ENCODE data around the gene ZHX3. TPM values are rescaled to one million over a fixed set of nuclear protein-coding genes. Genes with fewer than 3 reads are reported as not detected.

The ZHX3 gene
- polyA plus RNA-seq, 3 donors: 0.58 to 3.2 (median 1.1) TPM

DNA sequence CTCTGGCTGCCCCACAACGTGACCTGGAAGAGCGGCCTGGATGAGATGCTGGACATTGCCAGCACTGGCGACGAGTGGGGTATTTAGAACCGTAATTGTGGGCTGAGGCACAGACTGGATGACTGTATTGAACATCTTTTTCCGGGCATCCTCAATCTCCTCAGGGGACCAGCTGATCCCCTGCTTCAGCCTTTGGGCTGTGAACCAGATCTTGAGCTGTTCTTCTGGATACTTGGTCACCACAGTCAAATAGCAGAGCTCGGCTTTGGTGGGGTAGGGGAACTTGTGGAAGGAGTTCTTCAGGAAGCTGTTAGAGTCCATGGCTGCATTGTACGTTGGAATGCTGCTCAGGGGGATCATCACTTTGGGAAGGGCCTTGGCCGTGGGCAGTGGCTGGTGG is 113.9 kb downstream of the ZHX3 start:
- H3K4me3 ChIP-seq (replicated peaks in 1 of 3; ENCODE audit: low read depth in 2 of 3, low read length in 3 of 3): no peak overlapping the region
- no peak overlapping the region for H3K27ac ChIP-seq (ENCODE audit: low read depth in 1 of 2, low read length in 2 of 2)
- H3K9me3 ChIP-seq (replicated peaks in 1 of 2; ENCODE audit: control insufficient read depth in 1 of 2, insufficient read depth in 1 of 2, low read length in 2 of 2): peaks cover 7 to 26% of the 10 kb centered on the region in 2 donors
- Mint-ChIP-seq H3K4me1 (peaks cover 4% of the 10 kb centered on the region), H3K9me3 (peaks cover 11 to 31% (median 17%) of the 10 kb centered on the region in 7 donors), H3K36me3 (peaks cover 21 to 26% of the 10 kb centered on the region in 2 donors), H3K27ac (no peak overlapping the region), H3K27me3 (ENCODE audit: low read depth in 3 of 3) (peaks cover 0 to 5% (median 0%) of the 10 kb centered on the region in 3 donors), H3K4me3 (no peak overlapping the region)
- H3K27me3 ChIP-seq (ENCODE audit: control insufficient read depth in 2 of 2, insufficient read depth in 2 of 2, low read length in 2 of 2): no peaks in the 10 kb centered on the region
- peaks cover 0 to 5% of the 10 kb centered on the region in 2 donors for H3K36me3 ChIP-seq (replicated peaks in 1 of 2; ENCODE audit: control insufficient read depth in 1 of 2, insufficient read depth in 2 of 2, low read length in 2 of 2)
- H3K4me1 ChIP-seq (ENCODE audit: control insufficient read depth in 1 of 2, insufficient read depth in 2 of 2, low read length in 2 of 2): no peaks in the 10 kb centered on the region
- H3K4me2 ChIP-seq (replicated peaks; ENCODE audit: extremely low read depth, low read length, poor library complexity, severe bottlenecking): no peak overlapping the region
- intact Hi-C loops (cut with micrococcal nuclease): no loop called here
- H2AFZ ChIP-seq (ENCODE audit: insufficient read depth, low read depth, low read length, poor library complexity, severe bottlenecking): no peak overlapping the region
- 100% methylated on average over 4 of the region's 9 CpGs for WGBS (ENCODE audit: insufficient coverage)
- DNase-seq: no peak
- no peaks in the 10 kb centered on the region for H3K79me2 ChIP-seq (ENCODE audit: insufficient read depth, low read length)
- H3K9ac ChIP-seq (ENCODE audit: insufficient read depth, low read length, poor library complexity, severe bottlenecking): no peak overlapping the region
- no peaks in the 10 kb centered on the region for H4K20me1 ChIP-seq (ENCODE audit: insufficient read depth, low read length)
- TF ChIP-seq, protein P1, sequence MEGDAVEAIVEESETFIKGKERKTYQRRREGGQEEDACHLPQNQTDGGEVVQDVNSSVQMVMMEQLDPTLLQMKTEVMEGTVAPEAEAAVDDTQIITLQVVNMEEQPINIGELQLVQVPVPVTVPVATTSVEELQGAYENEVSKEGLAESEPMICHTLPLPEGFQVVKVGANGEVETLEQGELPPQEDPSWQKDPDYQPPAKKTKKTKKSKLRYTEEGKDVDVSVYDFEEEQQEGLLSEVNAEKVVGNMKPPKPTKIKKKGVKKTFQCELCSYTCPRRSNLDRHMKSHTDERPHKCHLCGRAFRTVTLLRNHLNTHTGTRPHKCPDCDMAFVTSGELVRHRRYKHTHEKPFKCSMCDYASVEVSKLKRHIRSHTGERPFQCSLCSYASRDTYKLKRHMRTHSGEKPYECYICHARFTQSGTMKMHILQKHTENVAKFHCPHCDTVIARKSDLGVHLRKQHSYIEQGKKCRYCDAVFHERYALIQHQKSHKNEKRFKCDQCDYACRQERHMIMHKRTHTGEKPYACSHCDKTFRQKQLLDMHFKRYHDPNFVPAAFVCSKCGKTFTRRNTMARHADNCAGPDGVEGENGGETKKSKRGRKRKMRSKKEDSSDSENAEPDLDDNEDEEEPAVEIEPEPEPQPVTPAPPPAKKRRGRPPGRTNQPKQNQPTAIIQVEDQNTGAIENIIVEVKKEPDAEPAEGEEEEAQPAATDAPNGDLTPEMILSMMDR (IDR thresholded peaks at IDR 0.05): no peak

DNA sequence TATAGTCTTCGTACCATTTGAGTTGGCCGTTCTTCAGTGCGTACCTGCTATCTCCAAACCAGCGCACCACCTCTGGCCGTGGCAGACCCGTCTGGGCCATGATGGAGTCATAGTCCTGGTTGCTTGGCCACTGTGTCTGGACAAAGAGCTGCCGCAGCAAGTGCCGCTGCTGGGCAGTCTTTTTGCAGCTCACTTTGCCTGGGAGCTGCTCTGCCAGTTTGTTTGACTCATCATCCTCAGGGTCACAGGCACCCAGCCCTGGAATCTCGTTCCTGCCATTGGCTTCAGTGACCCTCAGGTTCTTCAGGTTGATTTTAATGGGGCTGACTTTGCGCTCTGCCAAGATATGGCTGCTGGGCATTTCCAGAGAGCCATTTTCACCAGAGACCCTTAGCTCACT is 115.1 kb downstream of the ZHX3 start:
- no peaks in the 10 kb centered on the region for H3K27me3 ChIP-seq (ENCODE audit: control insufficient read depth in 2 of 2, insufficient read depth in 2 of 2, low read length in 2 of 2)
- no peaks in the 10 kb centered on the region for H3K4me1 ChIP-seq (ENCODE audit: control insufficient read depth in 1 of 2, insufficient read depth in 2 of 2, low read length in 2 of 2)
- intact Hi-C loops (cut with micrococcal nuclease): no loop called here
- no peaks in the 10 kb centered on the region for H4K20me1 ChIP-seq (ENCODE audit: insufficient read depth, low read length)
- no peak overlapping the region for H3K4me3 ChIP-seq (replicated peaks in 1 of 3; ENCODE audit: low read depth in 2 of 3, low read length in 3 of 3)
- no peak for DNase-seq
- peaks cover 21 to 26% of the 10 kb centered on the region in 2 donors for H3K36me3 Mint-ChIP-seq
- no peak overlapping the region for H2AFZ ChIP-seq (ENCODE audit: insufficient read depth, low read depth, low read length, poor library complexity, severe bottlenecking)
- H3K79me2 ChIP-seq (ENCODE audit: insufficient read depth, low read length): no peaks in the 10 kb centered on the region
- peaks cover 7 to 26% of the 10 kb centered on the region in 2 donors for H3K9me3 ChIP-seq (replicated peaks in 1 of 2; ENCODE audit: control insufficient read depth in 1 of 2, insufficient read depth in 1 of 2, low read length in 2 of 2)
- H3K36me3 ChIP-seq (replicated peaks in 1 of 2; ENCODE audit: control insufficient read depth in 1 of 2, insufficient read depth in 2 of 2, low read length in 2 of 2): peaks cover 0 to 5% of the 10 kb centered on the region in 2 donors
- H3K27ac Mint-ChIP-seq: no peak overlapping the region
- H3K4me3 Mint-ChIP-seq: no peak overlapping the region
- H3K4me1 Mint-ChIP-seq: peaks cover 4% of the 10 kb centered on the region
- TF ChIP-seq, protein P1 (IDR thresholded peaks at IDR 0.05): no peak
- no peak overlapping the region for H3K4me2 ChIP-seq (replicated peaks; ENCODE audit: extremely low read depth, low read length, poor library complexity, severe bottlenecking)
- peaks cover 0 to 5% (median 0%) of the 10 kb centered on the region in 3 donors for H3K27me3 Mint-ChIP-seq (ENCODE audit: low read depth in 3 of 3)
- H3K9me3 Mint-ChIP-seq: peaks cover 11 to 39% (median 19%) of the 10 kb centered on the region in 7 donors
- WGBS (ENCODE audit: insufficient coverage): 94% methylated on average over 10 of the region's 10 CpGs
- no peak overlapping the region for H3K27ac ChIP-seq (ENCODE audit: low read depth in 1 of 2, low read length in 2 of 2)
- H3K9ac ChIP-seq (ENCODE audit: insufficient read depth, low read length, poor library complexity, severe bottlenecking): no peak overlapping the region

Measured in CD14-positive monocyte (primary cell).